ENCODE results near the gene GTF2IRD1. TPM values are rescaled to one million over a fixed set of nuclear protein-coding genes. Genes with fewer than 3 reads are reported as not detected.

Gene GTF2IRD1
- total and polyA plus RNA-seq, 8 donors: 7.1 to 15.9 (median 9.9) TPM

- TF ChIP-seq CTCF (IDR thresholded peaks at IDR 0.05): no peak
- peak in 1 of 6 donors; percentile 68 for DNase-seq
- 96 to 98% methylated on average over 14 of the region's 14 CpGs for WGBS, 2 donors
- no peaks in the 10 kb centered on the region for H3K27me3 ChIP-seq
- no peak overlapping the region for H3K4me3 ChIP-seq
- no peak for FAIRE-seq
- no peak overlapping the region for H3K27ac ChIP-seq
- intact Hi-C loops (cut with DNase I): no loop called here
- peaks cover 0 to 22% (median 0%) of the 10 kb centered on the region in 3 donors for H3K36me3 ChIP-seq
- H3K4me1 ChIP-seq: no peaks in the 10 kb centered on the region
- H3K9me3 ChIP-seq: no peaks in the 10 kb centered on the region
- ATAC-seq: no peak
Observed at GRCh38 chr7:74519395-74519794, 65.7 kb downstream of the GTF2IRD1 start.

- 96 to 97% methylated on average over 10 of the region's 10 CpGs for WGBS, 2 donors
Observed at GRCh38 chr7:74521855-74522254, 68.1 kb downstream of the GTF2IRD1 start.

GRCh38 chr7:74522281-74522905 lies 68.7 kb downstream of the GTF2IRD1 start:
- no peak overlapping the region for H3K4me3 ChIP-seq
- DNase-seq (no peak), ATAC-seq (no peak), FAIRE-seq (no peak)
- H3K27me3 ChIP-seq: no peaks in the 10 kb centered on the region
- no peak for TF ChIP-seq CTCF (IDR thresholded peaks at IDR 0.05)
- 100% methylated on average over 1 of the region's 1 CpG for WGBS, 2 donors
- H3K27ac ChIP-seq: no peak overlapping the region
- peaks cover 4% of the 10 kb centered on the region in 3 donors for H3K4me1 ChIP-seq
- intact Hi-C loops (cut with DNase I): no loop called here
- H3K9me3 ChIP-seq: no peaks in the 10 kb centered on the region
- peaks cover 0 to 10% (median 0%) of the 10 kb centered on the region in 3 donors for H3K36me3 ChIP-seq

More at GRCh38 chr7:74521855-74522254, 68.1 kb downstream of the GTF2IRD1 start:
- Histone ChIP-seq H3K27me3 (no peaks in the 10 kb centered on the region), H3K4me3 (no peak overlapping the region), H3K27ac (no peak overlapping the region), H3K36me3 (peaks cover 0 to 10% (median 0%) of the 10 kb centered on the region in 3 donors), H3K9me3 (no peaks in the 10 kb centered on the region), H3K4me1 (peaks cover 3 to 4% (median 4%) of the 10 kb centered on the region in 3 donors)
- intact Hi-C loops (cut with DNase I): no loop called here
- DNase-seq: no peak
- ATAC-seq: no peak
- no peak for TF ChIP-seq CTCF (IDR thresholded peaks at IDR 0.05)
- no peak for FAIRE-seq

GRCh38 chr7:74523015-74523414 lies 69.3 kb downstream of the GTF2IRD1 start:
- Histone ChIP-seq H3K27me3 (no peaks in the 10 kb centered on the region), H3K9me3 (no peaks in the 10 kb centered on the region), H3K4me1 (peaks cover 4 to 7% (median 4%) of the 10 kb centered on the region in 3 donors), H3K27ac (no peak overlapping the region), H3K4me3 (no peak overlapping the region), H3K36me3 (peaks cover 0 to 10% (median 0%) of the 10 kb centered on the region in 3 donors)
- DNase-seq (no peak), FAIRE-seq (no peak), ATAC-seq (no peak)
- WGBS, 2 donors: 92 to 94% methylated on average over 4 of the region's 4 CpGs
- intact Hi-C loops (cut with DNase I): no loop called here
- TF ChIP-seq CTCF (IDR thresholded peaks at IDR 0.05): no peak

- FAIRE-seq (no peak), DNase-seq (no peak), ATAC-seq (no peak)
- intact Hi-C loops (cut with DNase I): no loop called here
- 92 to 100% methylated on average over 6 of the region's 6 CpGs for WGBS, 2 donors
- Histone ChIP-seq H3K9me3 (no peaks in the 10 kb centered on the region), H3K4me3 (no peak overlapping the region), H3K36me3 (peaks cover 0 to 14% (median 0%) of the 10 kb centered on the region in 3 donors), H3K4me1 (peaks cover 4 to 7% (median 4%) of the 10 kb centered on the region in 3 donors), H3K27ac (no peak overlapping the region), H3K27me3 (no peaks in the 10 kb centered on the region)
- TF ChIP-seq CTCF (IDR thresholded peaks at IDR 0.05): no peak
Observed at GRCh38 chr7:74525140-74525539, 71.4 kb downstream of the GTF2IRD1 start.
